ENCODE measurements around the gene UBAC1.

The UBAC1 gene

DNA sequence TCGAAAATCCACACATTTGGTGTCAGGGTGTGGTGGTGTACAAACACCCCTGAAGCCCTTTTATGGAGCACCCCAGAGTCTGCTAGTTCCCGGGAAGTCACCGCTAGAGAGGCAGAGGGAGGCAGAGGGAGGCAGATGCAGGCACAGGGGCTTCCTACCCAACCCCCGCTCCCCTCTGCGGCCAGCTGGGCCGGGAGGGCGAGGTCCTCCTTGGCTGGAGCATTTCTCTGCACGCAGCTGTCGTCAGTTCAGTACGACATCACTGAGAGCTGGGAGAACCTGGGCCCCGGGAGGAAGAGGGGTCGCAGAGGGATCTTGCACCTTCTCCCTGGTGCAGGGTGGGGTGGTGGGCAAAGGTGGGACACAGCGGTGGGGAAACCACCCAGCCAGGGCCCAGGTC lies 15.8 kb upstream of the UBAC1 start:
- Histone ChIP-seq H3K9ac (ENCODE audit: low read length in 2 of 2) (no peak overlapping the region), H3K27ac (ENCODE audit: low read length) (no peak overlapping the region), H3K4me1 (ENCODE audit: control insufficient read depth, insufficient read depth, low read length) (peaks cover 3% of the 10 kb centered on the region), H3K27me3 (ENCODE audit: control insufficient read depth in 1 of 2, insufficient read depth in 2 of 2, low read length in 2 of 2) (peaks cover 0 to 8% of the 10 kb centered on the region in 2 donors), H3K36me3 (ENCODE audit: control insufficient read depth in 2 of 2, insufficient read depth in 2 of 2, low read length in 2 of 2) (no peaks in the 10 kb centered on the region), H3K4me3 (ENCODE audit: low read length in 2 of 2) (no peak overlapping the region), H3K9me3 (ENCODE audit: control insufficient read depth in 2 of 2, low read length in 2 of 2) (no peaks in the 10 kb centered on the region)

DNA sequence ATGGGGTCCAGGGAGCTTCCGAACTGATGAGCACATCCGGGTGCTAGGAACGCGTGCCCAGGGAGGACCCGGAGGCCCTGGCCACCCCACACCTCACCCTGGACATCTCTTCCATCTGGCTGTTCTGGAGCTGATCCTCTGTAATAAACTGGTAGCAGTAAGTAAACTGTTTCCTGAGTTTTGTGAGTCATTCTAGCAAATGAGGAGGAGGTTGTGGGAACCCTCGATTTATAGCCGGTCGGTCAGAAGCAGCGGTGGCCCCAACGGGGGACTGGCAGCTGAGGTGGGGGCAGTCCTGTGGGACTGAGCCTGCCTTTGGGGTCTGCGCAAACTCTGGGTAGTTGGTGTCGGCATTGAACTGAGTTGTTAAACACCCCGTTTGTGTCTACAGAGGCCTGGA lies 15.4 kb upstream of the UBAC1 start:
- no peak overlapping the region for H3K27ac ChIP-seq (ENCODE audit: low read length)
- H3K9ac ChIP-seq (ENCODE audit: low read length in 2 of 2): no peak overlapping the region
- H3K4me3 ChIP-seq (ENCODE audit: low read length in 2 of 2): no peak overlapping the region
- H3K9me3 ChIP-seq (ENCODE audit: control insufficient read depth in 2 of 2, low read length in 2 of 2): no peaks in the 10 kb centered on the region
- peaks cover 3% of the 10 kb centered on the region for H3K4me1 ChIP-seq (ENCODE audit: control insufficient read depth, insufficient read depth, low read length)
- no peaks in the 10 kb centered on the region for H3K36me3 ChIP-seq (ENCODE audit: control insufficient read depth in 2 of 2, insufficient read depth in 2 of 2, low read length in 2 of 2)
- H3K27me3 ChIP-seq (ENCODE audit: control insufficient read depth in 1 of 2, insufficient read depth in 2 of 2, low read length in 2 of 2): peaks cover 0 to 8% of the 10 kb centered on the region in 2 donors

DNA sequence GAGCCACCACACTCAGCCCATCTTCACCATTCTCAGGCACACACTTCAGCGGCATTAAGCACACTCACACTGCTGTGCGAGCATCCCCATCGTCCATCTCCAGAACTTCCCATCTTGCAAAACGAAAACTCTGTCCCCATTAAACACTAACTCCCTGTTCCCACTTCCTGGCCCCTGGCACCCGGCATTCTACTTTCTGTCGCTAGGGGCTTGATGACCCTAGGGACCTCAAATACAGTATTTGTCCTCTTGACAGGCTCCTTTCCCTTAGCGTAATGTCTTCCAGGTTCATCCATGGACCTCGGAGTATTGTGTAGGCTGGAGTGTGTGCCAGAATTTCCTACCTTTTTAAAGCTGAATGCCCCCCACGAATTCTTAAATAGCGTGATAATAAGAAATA lies 14.7 kb upstream of the UBAC1 start:
- H3K9me3 ChIP-seq (ENCODE audit: control insufficient read depth in 2 of 2, low read length in 2 of 2): no peaks in the 10 kb centered on the region
- H3K9ac ChIP-seq (ENCODE audit: low read length in 2 of 2): no peak overlapping the region
- peaks cover 3% of the 10 kb centered on the region for H3K4me1 ChIP-seq (ENCODE audit: control insufficient read depth, insufficient read depth, low read length)
- peaks cover 0 to 8% of the 10 kb centered on the region in 2 donors for H3K27me3 ChIP-seq (ENCODE audit: control insufficient read depth in 1 of 2, insufficient read depth in 2 of 2, low read length in 2 of 2)
- H3K27ac ChIP-seq (ENCODE audit: low read length): no peak overlapping the region
- no peaks in the 10 kb centered on the region for H3K36me3 ChIP-seq (ENCODE audit: control insufficient read depth in 2 of 2, insufficient read depth in 2 of 2, low read length in 2 of 2)
- no peak overlapping the region for H3K4me3 ChIP-seq (ENCODE audit: low read length in 2 of 2)

DNA sequence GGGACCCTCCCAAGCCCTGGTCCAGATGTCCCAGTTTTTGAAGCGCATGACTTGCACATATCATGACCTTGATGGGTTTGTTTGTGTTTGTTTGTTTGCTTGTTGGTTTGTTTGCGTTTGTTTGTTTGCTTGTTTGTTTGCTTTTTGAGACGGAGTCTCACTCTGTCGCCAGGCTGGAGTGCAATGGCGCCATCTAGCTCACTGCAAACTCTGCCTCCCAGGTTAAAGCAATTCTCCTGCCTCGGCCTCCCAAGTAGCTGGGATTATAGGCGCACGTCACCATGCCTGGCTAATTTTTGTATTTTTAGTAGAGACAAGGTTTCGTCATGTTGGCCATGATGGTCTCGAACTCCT lies 13.0 kb upstream of the UBAC1 start:
- peaks cover 0 to 8% of the 10 kb centered on the region in 2 donors for H3K27me3 ChIP-seq (ENCODE audit: control insufficient read depth in 1 of 2, insufficient read depth in 2 of 2, low read length in 2 of 2)
- H3K4me1 ChIP-seq (ENCODE audit: control insufficient read depth, insufficient read depth, low read length): peaks cover 5% of the 10 kb centered on the region
- H3K9me3 ChIP-seq (ENCODE audit: control insufficient read depth in 2 of 2, low read length in 2 of 2): no peaks in the 10 kb centered on the region
- H3K9ac ChIP-seq (ENCODE audit: low read length in 2 of 2): no peak overlapping the region
- H3K27ac ChIP-seq (ENCODE audit: low read length): no peak overlapping the region
- no peaks in the 10 kb centered on the region for H3K36me3 ChIP-seq (ENCODE audit: control insufficient read depth in 2 of 2, insufficient read depth in 2 of 2, low read length in 2 of 2)
- no peak overlapping the region for H3K4me3 ChIP-seq (ENCODE audit: low read length in 2 of 2)

DNA sequence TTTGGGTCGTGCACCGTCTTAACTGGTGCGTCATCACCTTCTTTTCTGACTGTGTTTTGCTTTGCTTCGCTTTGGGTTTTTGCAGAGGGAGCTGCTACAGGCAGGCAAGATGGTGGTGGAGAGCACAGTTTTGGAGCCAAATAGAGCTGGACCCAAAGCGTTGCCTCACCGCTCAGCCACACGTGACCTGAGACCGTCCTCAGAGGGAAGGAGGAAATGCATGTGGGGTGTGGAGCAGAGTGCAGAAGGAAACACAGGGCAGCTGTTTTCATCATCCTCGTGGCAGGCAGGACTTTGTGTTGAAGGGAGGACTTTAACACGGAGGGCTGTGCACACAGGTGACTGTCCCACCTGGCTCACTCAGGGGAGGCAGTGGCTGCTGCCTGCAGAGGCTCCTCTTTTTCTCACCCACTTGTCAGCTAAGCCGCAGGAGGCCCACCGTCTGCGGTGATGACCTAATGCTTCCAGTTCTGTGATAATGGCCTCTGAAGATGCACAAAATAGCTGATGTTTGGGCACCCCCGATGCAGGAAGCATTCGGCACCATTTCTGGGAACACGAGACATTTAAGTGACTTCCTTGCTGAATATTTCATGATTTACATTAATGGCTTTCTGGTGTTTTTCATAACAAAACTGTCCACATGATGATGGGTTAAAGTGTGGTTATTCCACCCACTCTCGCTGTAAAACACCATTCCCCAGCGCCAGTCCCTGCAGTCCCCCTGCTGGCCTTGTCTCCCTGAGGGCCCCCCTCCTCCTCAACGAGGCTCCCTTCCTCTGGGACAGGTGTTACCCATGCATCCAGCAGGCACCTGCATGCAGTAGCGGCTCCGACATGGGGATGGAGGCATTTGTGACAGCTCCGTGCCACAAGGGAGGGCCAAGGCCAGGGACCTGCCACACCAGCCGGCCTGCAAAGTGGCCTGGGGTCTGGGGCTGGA lies 12.4 kb upstream of the UBAC1 start:
- Histone ChIP-seq H3K9ac (ENCODE audit: low read length in 2 of 2) (no peak overlapping the region), H3K4me3 (ENCODE audit: low read length in 2 of 2) (no peak overlapping the region), H3K27ac (ENCODE audit: low read length) (no peak overlapping the region), H3K9me3 (ENCODE audit: control insufficient read depth in 2 of 2, low read length in 2 of 2) (no peaks in the 10 kb centered on the region), H3K36me3 (ENCODE audit: control insufficient read depth in 2 of 2, insufficient read depth in 2 of 2, low read length in 2 of 2) (no peaks in the 10 kb centered on the region), H3K4me1 (ENCODE audit: control insufficient read depth, insufficient read depth, low read length) (peaks cover 5% of the 10 kb centered on the region), H3K27me3 (ENCODE audit: control insufficient read depth in 1 of 2, insufficient read depth in 2 of 2, low read length in 2 of 2) (peaks cover 0 to 5% of the 10 kb centered on the region in 2 donors)

DNA sequence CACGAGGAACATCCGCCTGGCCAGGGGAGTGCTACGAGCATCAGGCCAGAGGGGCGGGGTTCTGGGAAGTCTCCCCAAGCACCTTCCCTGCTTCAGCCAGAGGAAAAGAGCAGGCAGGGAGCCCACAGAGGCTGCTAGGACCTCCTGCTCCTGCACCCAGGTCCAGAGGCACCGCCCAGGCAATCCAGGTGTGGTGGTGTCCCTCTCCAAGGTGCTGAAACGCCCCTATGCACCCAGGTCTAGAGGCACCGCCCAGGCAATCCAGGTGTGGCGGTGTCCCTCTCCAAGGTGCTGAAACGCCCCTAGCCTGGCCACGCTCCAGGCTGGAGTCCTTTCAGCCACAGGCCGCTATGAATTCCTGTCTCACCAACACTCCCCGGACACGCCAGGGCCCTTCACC lies 10.7 kb upstream of the UBAC1 start:
- Histone ChIP-seq H3K36me3 (ENCODE audit: control insufficient read depth in 2 of 2, insufficient read depth in 2 of 2, low read length in 2 of 2) (no peaks in the 10 kb centered on the region), H3K9ac (ENCODE audit: low read length in 2 of 2) (no peak overlapping the region), H3K4me1 (ENCODE audit: control insufficient read depth, insufficient read depth, low read length) (peaks cover 18% of the 10 kb centered on the region), H3K27me3 (ENCODE audit: control insufficient read depth in 1 of 2, insufficient read depth in 2 of 2, low read length in 2 of 2) (peaks cover 0 to 5% of the 10 kb centered on the region in 2 donors), H3K27ac (ENCODE audit: low read length) (no peak overlapping the region), H3K9me3 (ENCODE audit: control insufficient read depth in 2 of 2, low read length in 2 of 2) (no peaks in the 10 kb centered on the region), H3K4me3 (ENCODE audit: low read length in 2 of 2) (no peak overlapping the region)

DNA sequence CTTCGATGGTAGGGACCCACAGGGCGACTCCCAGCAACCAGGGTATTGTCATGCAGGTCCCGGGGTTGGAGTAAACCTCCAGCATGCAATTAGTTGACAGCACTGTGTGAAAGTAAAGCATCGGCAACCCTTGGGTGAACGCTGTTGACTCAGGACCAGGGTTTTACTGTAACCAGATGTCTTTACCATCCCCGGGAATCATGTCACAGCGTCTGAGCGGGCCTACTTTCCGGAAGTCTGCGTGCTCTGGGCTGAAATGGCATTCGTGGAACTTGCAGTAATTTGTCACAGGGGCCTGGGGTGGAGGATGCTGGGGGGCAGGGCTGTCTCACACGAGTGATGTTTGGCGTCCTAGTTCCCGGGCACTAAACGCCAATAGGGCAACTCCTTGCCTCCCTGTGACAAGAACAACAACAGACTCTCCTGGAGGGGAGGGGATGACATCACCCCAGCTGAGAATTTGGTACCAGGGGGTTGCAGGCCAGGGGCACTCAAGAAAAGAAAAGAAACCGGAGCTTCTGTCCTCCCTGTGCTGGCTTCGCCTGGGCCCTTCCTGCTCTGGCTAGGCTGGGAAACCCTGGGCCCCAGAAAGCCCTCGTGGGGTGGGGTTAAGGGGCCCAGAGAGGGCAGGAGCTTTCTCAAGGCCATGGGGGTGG lies 10.1 kb upstream of the UBAC1 start:
- H3K4me1 ChIP-seq (ENCODE audit: control insufficient read depth, insufficient read depth, low read length): peaks cover 18% of the 10 kb centered on the region
- no peaks in the 10 kb centered on the region for H3K36me3 ChIP-seq (ENCODE audit: control insufficient read depth in 2 of 2, insufficient read depth in 2 of 2, low read length in 2 of 2)
- H3K4me3 ChIP-seq (ENCODE audit: low read length in 2 of 2): no peak overlapping the region
- H3K27ac ChIP-seq (ENCODE audit: low read length): no peak overlapping the region
- no peaks in the 10 kb centered on the region for H3K9me3 ChIP-seq (ENCODE audit: control insufficient read depth in 2 of 2, low read length in 2 of 2)
- no peak overlapping the region for H3K9ac ChIP-seq (ENCODE audit: low read length in 2 of 2)
- H3K27me3 ChIP-seq (ENCODE audit: control insufficient read depth in 1 of 2, insufficient read depth in 2 of 2, low read length in 2 of 2): peaks cover 0 to 3% of the 10 kb centered on the region in 2 donors

DNA sequence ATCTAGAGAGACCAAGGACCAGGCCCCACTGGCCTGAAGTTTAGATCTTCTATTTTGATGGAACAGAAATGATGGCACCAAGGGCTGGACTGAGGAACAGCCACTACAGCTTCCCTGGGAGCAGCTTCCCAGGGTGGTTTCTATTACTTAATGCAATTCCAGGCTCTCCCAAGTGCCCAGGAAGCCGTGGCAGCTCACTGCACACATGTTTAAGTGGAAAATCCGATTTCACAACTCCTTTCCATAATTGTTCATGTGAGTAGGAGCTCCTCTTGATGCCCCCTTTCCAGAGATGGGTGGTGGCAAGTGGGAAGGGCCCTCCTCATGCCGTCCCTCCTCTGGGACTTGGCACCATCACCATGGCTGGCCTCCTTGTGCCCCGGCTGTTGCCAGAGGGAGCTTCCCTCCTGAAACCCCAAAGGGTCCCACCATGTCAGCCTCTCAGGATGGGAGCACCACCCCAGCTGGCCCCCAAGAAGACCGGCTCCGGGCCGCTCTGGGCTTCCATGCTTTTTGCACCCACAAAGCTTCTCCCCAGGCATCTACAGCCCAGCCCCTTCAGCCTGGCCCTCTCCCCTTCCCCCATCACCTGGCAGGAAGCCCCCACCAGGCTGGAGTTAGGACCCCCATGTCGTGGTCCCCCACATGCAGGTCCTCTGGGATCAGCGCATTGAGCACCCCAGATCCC lies 9.1 kb upstream of the UBAC1 start:
- no peak overlapping the region for H3K9ac ChIP-seq (ENCODE audit: low read length in 2 of 2)
- H3K4me3 ChIP-seq (ENCODE audit: low read length in 2 of 2): no peak overlapping the region
- H3K27ac ChIP-seq (ENCODE audit: low read length): no peak overlapping the region
- H3K9me3 ChIP-seq (ENCODE audit: control insufficient read depth in 2 of 2, low read length in 2 of 2): no peaks in the 10 kb centered on the region
- H3K36me3 ChIP-seq (ENCODE audit: control insufficient read depth in 2 of 2, insufficient read depth in 2 of 2, low read length in 2 of 2): no peaks in the 10 kb centered on the region
- H3K4me1 ChIP-seq (ENCODE audit: control insufficient read depth, insufficient read depth, low read length): peaks cover 18% of the 10 kb centered on the region
- peaks cover 0 to 3% of the 10 kb centered on the region in 2 donors for H3K27me3 ChIP-seq (ENCODE audit: control insufficient read depth in 1 of 2, insufficient read depth in 2 of 2, low read length in 2 of 2)

DNA sequence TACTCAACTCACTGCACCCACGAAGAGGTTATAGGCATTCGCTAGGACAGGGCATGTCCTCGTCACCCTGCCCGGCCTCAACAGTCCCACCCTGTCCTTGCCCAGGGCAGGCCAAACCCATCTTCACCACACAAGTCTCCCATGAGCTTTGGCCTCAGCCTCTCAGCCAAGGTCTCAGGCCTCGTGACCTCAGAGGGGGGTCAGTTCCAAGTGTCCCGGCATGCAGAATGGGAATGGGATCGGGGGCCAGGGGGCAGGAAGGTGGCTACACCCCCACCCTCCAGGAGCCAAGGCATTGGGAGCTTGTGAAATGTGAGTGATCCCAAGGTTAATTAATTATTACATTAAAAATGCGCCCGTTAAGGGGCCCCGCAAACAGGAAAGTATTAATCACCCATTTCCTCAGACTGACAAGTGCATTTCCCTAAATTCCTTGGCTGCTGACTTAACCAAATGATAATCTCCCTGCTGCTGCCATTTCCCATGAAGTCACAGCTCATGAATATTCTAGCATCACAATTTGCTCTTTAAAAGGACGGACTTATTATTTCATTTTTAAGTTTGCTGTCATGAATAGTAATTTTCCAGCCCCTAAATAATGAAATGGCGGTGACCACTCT lies 8.0 kb upstream of the UBAC1 start:
- H3K9ac ChIP-seq (ENCODE audit: low read length in 2 of 2): no peak overlapping the region
- H3K36me3 ChIP-seq (ENCODE audit: control insufficient read depth in 2 of 2, insufficient read depth in 2 of 2, low read length in 2 of 2): no peaks in the 10 kb centered on the region
- no peaks in the 10 kb centered on the region for H3K9me3 ChIP-seq (ENCODE audit: control insufficient read depth in 2 of 2, low read length in 2 of 2)
- H3K27me3 ChIP-seq (ENCODE audit: control insufficient read depth in 1 of 2, insufficient read depth in 2 of 2, low read length in 2 of 2): peaks cover 0 to 3% of the 10 kb centered on the region in 2 donors
- H3K27ac ChIP-seq (ENCODE audit: low read length): no peak overlapping the region
- H3K4me3 ChIP-seq (ENCODE audit: low read length in 2 of 2): no peak overlapping the region
- peaks cover 18% of the 10 kb centered on the region for H3K4me1 ChIP-seq (ENCODE audit: control insufficient read depth, insufficient read depth, low read length)

DNA sequence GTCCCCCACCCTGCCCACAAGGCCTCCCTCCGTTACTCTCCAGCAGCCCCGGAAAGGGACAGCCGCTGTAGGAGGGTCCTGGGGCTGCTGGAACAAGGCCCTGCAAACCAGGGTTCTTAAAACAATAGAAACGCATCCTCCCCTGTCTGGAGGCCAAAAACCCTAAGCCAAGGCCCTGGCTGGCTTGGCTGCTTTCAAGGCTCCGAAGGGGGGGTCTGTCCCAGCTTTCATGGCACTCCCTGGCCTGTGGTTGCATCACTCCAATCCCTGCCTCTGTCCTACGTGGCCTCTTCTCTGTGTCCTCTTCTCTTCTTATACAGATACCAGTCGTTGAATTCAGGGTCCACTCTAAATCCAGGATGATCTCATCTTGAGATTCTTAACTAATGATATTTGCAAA lies 7.4 kb upstream of the UBAC1 start:
- H3K9ac ChIP-seq (ENCODE audit: low read length in 2 of 2): no peak overlapping the region
- peaks cover 18% of the 10 kb centered on the region for H3K4me1 ChIP-seq (ENCODE audit: control insufficient read depth, insufficient read depth, low read length)
- no peaks in the 10 kb centered on the region for H3K9me3 ChIP-seq (ENCODE audit: control insufficient read depth in 2 of 2, low read length in 2 of 2)
- H3K27ac ChIP-seq (ENCODE audit: low read length): no peak overlapping the region
- H3K36me3 ChIP-seq (ENCODE audit: control insufficient read depth in 2 of 2, insufficient read depth in 2 of 2, low read length in 2 of 2): no peaks in the 10 kb centered on the region
- H3K4me3 ChIP-seq (ENCODE audit: low read length in 2 of 2): no peak overlapping the region
- peaks cover 0 to 3% of the 10 kb centered on the region in 2 donors for H3K27me3 ChIP-seq (ENCODE audit: control insufficient read depth in 1 of 2, insufficient read depth in 2 of 2, low read length in 2 of 2)

Data from stomach smooth muscle (tissue), 2 donors.